Measurements from ENCODE around the gene PIK3C2G. TPM values are rescaled to one million over a fixed set of nuclear protein-coding genes. Genes with fewer than 3 reads are reported as not detected.

PIK3C2G gene
- total RNA-seq, 1 donor from 2014 or later: not detected

- no peak overlapping the region for H3K4me2 ChIP-seq
- Mint-ChIP-seq H3K36me3 (no peaks in the 10 kb centered on the region), H3K4me3 (no peak overlapping the region), H3K27me3 (ENCODE audit: insufficient read depth, low read depth) (peaks cover 3% of the 10 kb centered on the region), H3K9me3 (no peaks in the 10 kb centered on the region), H3K27ac (no peak overlapping the region), H3K4me1 (peaks cover 9% of the 10 kb centered on the region)
- no peaks in the 10 kb centered on the region for H3K27me3 ChIP-seq
- H3K4me3 ChIP-seq: no peak overlapping the region
- no peaks in the 10 kb centered on the region for H3K4me1 ChIP-seq
- H3K9me3 ChIP-seq (ENCODE audit: low read depth): no peaks in the 10 kb centered on the region
- no peak overlapping the region for H3K27ac ChIP-seq
- TF ChIP-seq EZH2phosphoT487 (IDR thresholded peaks at IDR 0.05): no peak
- TF ChIP-seq CTCF (IDR thresholded peaks at IDR 0.05): no peak
- no peak for TF ChIP-seq EZH2 (IDR thresholded peaks at IDR 0.05)
- no peak for DNase-seq (ENCODE audit: low spot score)
- H4K20me1 ChIP-seq (ENCODE audit: low read depth): no peaks in the 10 kb centered on the region
- H3K79me2 ChIP-seq (ENCODE audit: low read depth): no peaks in the 10 kb centered on the region
- no peak overlapping the region for H3K9ac ChIP-seq
- H2AFZ ChIP-seq (replicated peaks): no peak overlapping the region
- H3F3A ChIP-seq (ENCODE audit: low read depth): no peaks in the 10 kb centered on the region
- no peaks in the 10 kb centered on the region for H3K36me3 ChIP-seq
Measured at GRCh38 chr12:18644564-18644963, 383.2 kb downstream of the PIK3C2G start.

- Mint-ChIP-seq H3K9me3 (no peaks in the 10 kb centered on the region), H3K36me3 (no peaks in the 10 kb centered on the region), H3K4me3 (no peak overlapping the region), H3K27me3 (ENCODE audit: insufficient read depth, low read depth) (peaks cover 3% of the 10 kb centered on the region), H3K27ac (no peak overlapping the region), H3K4me1 (peaks cover 6% of the 10 kb centered on the region)
- no peak overlapping the region for H3K4me3 ChIP-seq
- no peaks in the 10 kb centered on the region for H3K4me1 ChIP-seq
- H3K79me2 ChIP-seq (ENCODE audit: low read depth): no peaks in the 10 kb centered on the region
- H3F3A ChIP-seq (ENCODE audit: low read depth): no peaks in the 10 kb centered on the region
- H2AFZ ChIP-seq (replicated peaks): peak overlapping the region; percentile 79
- no peaks in the 10 kb centered on the region for H3K9me3 ChIP-seq (ENCODE audit: low read depth)
- no peak for TF ChIP-seq EZH2 (IDR thresholded peaks at IDR 0.05)
- TF ChIP-seq CTCF (IDR thresholded peaks at IDR 0.05): no peak
- no peak for TF ChIP-seq EZH2phosphoT487 (IDR thresholded peaks at IDR 0.05)
- no peak overlapping the region for H3K27ac ChIP-seq
- no peaks in the 10 kb centered on the region for H4K20me1 ChIP-seq (ENCODE audit: low read depth)
- no peak overlapping the region for H3K9ac ChIP-seq
- no peak overlapping the region for H3K4me2 ChIP-seq
- H3K27me3 ChIP-seq: no peaks in the 10 kb centered on the region
- no peaks in the 10 kb centered on the region for H3K36me3 ChIP-seq
- DNase-seq (ENCODE audit: low spot score): no peak
Measured at GRCh38 chr12:18646286-18646890, 385.1 kb downstream of the PIK3C2G start.

- Mint-ChIP-seq H3K4me1 (peaks cover 6% of the 10 kb centered on the region), H3K9me3 (peaks cover 5% of the 10 kb centered on the region), H3K27ac (no peak overlapping the region), H3K36me3 (peaks cover under 1% of the 10 kb centered on the region), H3K4me3 (no peak overlapping the region), H3K27me3 (ENCODE audit: insufficient read depth, low read depth) (peaks cover 4% of the 10 kb centered on the region)
- Histone ChIP-seq H4K20me1 (ENCODE audit: low read depth) (no peaks in the 10 kb centered on the region), H3K79me2 (ENCODE audit: low read depth) (no peaks in the 10 kb centered on the region), H3K4me3 (no peak overlapping the region), H3K27ac (no peak overlapping the region), H3F3A (ENCODE audit: low read depth) (no peaks in the 10 kb centered on the region), H3K36me3 (no peaks in the 10 kb centered on the region), H3K4me2 (no peak overlapping the region), H3K9me3 (ENCODE audit: low read depth) (no peaks in the 10 kb centered on the region), H3K27me3 (no peaks in the 10 kb centered on the region), H3K9ac (no peak overlapping the region), H3K4me1 (no peaks in the 10 kb centered on the region), H2AFZ (replicated peaks) (no peak overlapping the region)
- TF ChIP-seq EZH2 (IDR thresholded peaks at IDR 0.05) (no peak), EZH2phosphoT487 (IDR thresholded peaks at IDR 0.05) (no peak), CTCF (IDR thresholded peaks at IDR 0.05) (no peak)
- DNase-seq (ENCODE audit: low spot score): no peak
Measured at GRCh38 chr12:18651525-18651924, 390.2 kb downstream of the PIK3C2G start.
